K562 (cell line): ENCODE data around the gene CCDC27. TPM values are rescaled to one million over a fixed set of nuclear protein-coding genes. Genes with fewer than 3 reads are reported as not detected.

Experiments used
- BRD9 ChIP-seq: fragments of 450-650 bp; IDR thresholded peaks from 2 replicates; pipeline ENCODE4 v1.6.1; 2018; ENCODE audit warnings: low read depth; ENCODE audit not compliant: partially characterized antibody
- FOXJ3 ChIP-seq: sonication (generic); formaldehyde crosslinking; IDR thresholded peaks from 2 replicates; pipeline ENCODE4 v1.4.0; 2020; ENCODE audit warnings: mild to moderate bottlenecking, missing genetic modification reagents
- HNRNPUL1 ChIP-seq: fragments of 200-400 bp; formaldehyde crosslinking; IDR thresholded peaks from 2 replicates; pipeline ENCODE4 v1.6.1; 2017; ENCODE audit warnings: low read length
- REST ChIP-seq, 2 experiments: fragments of 450-650 bp; formaldehyde crosslinking in 1 of 2; IDR thresholded peaks; 2 replicates each; pipeline versions ENCODE4 v1.4.0 to v1.6.1; 2014 to 2020; ENCODE audit warnings: mild to moderate bottlenecking in 2 of 2, borderline replicate concordance in 1 of 2, low read depth in 1 of 2
- SMARCA5 ChIP-seq: fragments of 450-650 bp; IDR thresholded peaks from 2 replicates; pipeline ENCODE4 v1.6.1; 2016
- ZKSCAN8 ChIP-seq: fragments of 200-800 bp; sonication (Bioruptor generic); IDR thresholded peaks from 2 replicates; pipeline ENCODE4 v1.6.1; 2016; ENCODE audit warnings: missing genetic modification characterization, missing compliant biosample characterization
- polyA plus RNA-seq, 8 experiments: library from polyadenylated mRNA; depleted of rRNA in 4 of 8; stranded (reverse) in 5 of 8; unstranded in 3 of 8; fragments of >200 nt; fragmentation: Nextera tagmentation in 2 of 8; fragmentation: Illumina TruSeq in 1 of 8; extraction: Ambion mirVana in 2 of 8; extraction: Trizol in 1 of 8; gene quantifications; 2 replicates each; pipeline versions ENCODE4 v1.2.1 to v1.2.3, GENCODE V29; 2011 to 2014; ENCODE audit warnings: inconsistent platforms in 1 of 8, missing spikeins in 1 of 8
- total RNA-seq, 7 experiments: library from RNA; depleted of rRNA in 6 of 7; stranded (reverse); fragments of >200 nt in 6 of 7; fragmentation: Illumina TruSeq in 2 of 7; extraction: Trizol in 2 of 7; gene quantifications; 2 replicates each; pipeline versions ENCODE4 v1.2.1 to v1.2.3, GENCODE V29; 2011 to 2021; ENCODE audit warnings: low replicate concordance in 1 of 7

The CCDC27 gene
- total and polyA plus RNA-seq, 9 of the 15 experiments (the other 6 are each of a cell fraction or from before 2014, with no cell fraction given), result 0.01 to 0.04 TPM; not detected in 7

GRCh38 chr1:3772027-3772714 lies 19.9 kb downstream of the CCDC27 start (continued):
- TF ChIP-seq REST (IDR thresholded peaks at IDR 0.05; ENCODE audit: borderline replicate concordance) (no peak), REST (CRISPR knock-in tag; IDR thresholded peaks at IDR 0.05; ENCODE audit: low read depth) (no peak), FOXJ3 (CRISPR knock-in tag) (no peak), HNRNPUL1 (no peak), BRD9 (no peak), SMARCA5 (no peak), ZKSCAN8 (CRISPR knock-in tag) (no peak)
